Right lobe of liver (tissue), 4 donors: ENCODE results near the gene ANAPC5.

ENCODE experiments used
- POLR2A ChIP-seq: fragments of 450-650 bp; IDR thresholded peaks from one replicate; pipeline ENCODE4 v1.6.1; 2017; ENCODE audit warnings: antibody characterized with exemption, mild to moderate bottlenecking
- TF ChIP-seq, protein P1 (sequence below), 4 donors: fragments of 200-600 bp in 3 of 4; fragments of 450-650 bp in 1 of 4; IDR thresholded peaks; one replicate each; pipeline versions ENCODE4 v1.5.1 to v1.8.0; 2016 to 2022; ENCODE audit warnings: antibody characterized with exemption in 4 of 4, mild to moderate bottlenecking in 2 of 4
- donor health status: DM: no; HTN: no; CAD: no.
- donor health status: DM: no; HTN: no; CAD: no.
- donor health status: DM: no; HTN: yes; CAD: no.

DNA sequence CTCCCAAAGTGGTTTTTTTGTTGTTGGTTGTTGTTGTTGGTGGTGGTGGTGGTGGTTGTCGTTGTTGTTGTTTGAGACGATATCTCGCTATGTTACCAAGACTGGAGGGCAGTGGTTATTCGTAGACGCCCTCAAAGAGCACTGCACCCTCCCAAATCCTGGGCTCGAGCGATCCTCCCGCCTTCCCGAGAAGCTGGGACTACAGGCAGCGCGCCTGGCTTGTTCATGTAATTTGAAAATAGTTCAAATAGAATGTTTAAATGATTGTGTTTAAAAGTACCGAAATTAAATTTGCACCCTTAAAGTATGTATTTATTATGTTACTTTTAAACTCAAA, 439 bp upstream of the ANAPC5 start:
- TF ChIP-seq POLR2A = no peak
- TF ChIP-seq, protein P1, sequence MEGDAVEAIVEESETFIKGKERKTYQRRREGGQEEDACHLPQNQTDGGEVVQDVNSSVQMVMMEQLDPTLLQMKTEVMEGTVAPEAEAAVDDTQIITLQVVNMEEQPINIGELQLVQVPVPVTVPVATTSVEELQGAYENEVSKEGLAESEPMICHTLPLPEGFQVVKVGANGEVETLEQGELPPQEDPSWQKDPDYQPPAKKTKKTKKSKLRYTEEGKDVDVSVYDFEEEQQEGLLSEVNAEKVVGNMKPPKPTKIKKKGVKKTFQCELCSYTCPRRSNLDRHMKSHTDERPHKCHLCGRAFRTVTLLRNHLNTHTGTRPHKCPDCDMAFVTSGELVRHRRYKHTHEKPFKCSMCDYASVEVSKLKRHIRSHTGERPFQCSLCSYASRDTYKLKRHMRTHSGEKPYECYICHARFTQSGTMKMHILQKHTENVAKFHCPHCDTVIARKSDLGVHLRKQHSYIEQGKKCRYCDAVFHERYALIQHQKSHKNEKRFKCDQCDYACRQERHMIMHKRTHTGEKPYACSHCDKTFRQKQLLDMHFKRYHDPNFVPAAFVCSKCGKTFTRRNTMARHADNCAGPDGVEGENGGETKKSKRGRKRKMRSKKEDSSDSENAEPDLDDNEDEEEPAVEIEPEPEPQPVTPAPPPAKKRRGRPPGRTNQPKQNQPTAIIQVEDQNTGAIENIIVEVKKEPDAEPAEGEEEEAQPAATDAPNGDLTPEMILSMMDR (IDR thresholded peaks at IDR 0.05) = no peak
